ENCODE results near the gene TENM4. TPM values are rescaled to one million over a fixed set of nuclear protein-coding genes. Genes with fewer than 3 reads are reported as not detected.

TENM4 gene
- total and polyA plus RNA-seq, 2 of the 8 experiments (the other 6 are each of a cell fraction or from before 2014, with no cell fraction given): 3.5 to 7.2 TPM

GRCh38 chr11:78993802-78994430, 446.9 kb downstream of the TENM4 start:
- POLR2A ChIA-PET (ENCODE audit: partially characterized antibody): no interaction called here
- Histone ChIP-seq H2BK15ac (ENCODE audit: low read length) (no peak overlapping the region), H3K9me3 (ENCODE audit: insufficient read depth in 2 of 2, low read depth in 1 of 2, low read length in 1 of 2) (no peaks in the 10 kb centered on the region), H2BK5ac (ENCODE audit: low read depth, low read length) (no peak overlapping the region), H3K14ac (ENCODE audit: insufficient read length) (no peak overlapping the region), H3K79me2 (ENCODE audit: control insufficient read depth in 1 of 2, insufficient read depth in 2 of 2, low read length in 2 of 2) (no peaks in the 10 kb centered on the region), H2BK12ac (ENCODE audit: low read depth, low read length) (no peak overlapping the region), H3K36me3 (ENCODE audit: control insufficient read depth in 2 of 4, insufficient read depth in 4 of 4, low read length in 3 of 4) (no peaks in the 10 kb centered on the region), H4K20me1 (replicated peaks in 1 of 2; ENCODE audit: control insufficient read depth in 1 of 2, insufficient read depth in 2 of 2, low read length in 2 of 2) (no peaks in the 10 kb centered on the region), H3K4me2 (ENCODE audit: insufficient read depth in 1 of 2, low read depth in 2 of 2, low read length in 2 of 2) (no peak overlapping the region), H3K4me1 (replicated peaks in 1 of 4; ENCODE audit: control insufficient read depth in 3 of 4, insufficient read depth in 4 of 4, low read length in 3 of 4) (peaks cover 0 to 3% (median 0%) of the 10 kb centered on the region in 4 experiments; a peak in 2 of 7 replicates), H4K8ac (ENCODE audit: extremely low read depth, insufficient read depth, low read length) (no peak overlapping the region), H3K23ac (ENCODE audit: insufficient read length) (no peak overlapping the region), H3K4me3 (ENCODE audit: extremely low read depth in 1 of 4, insufficient read depth in 2 of 4, low read depth in 3 of 4, low read length in 4 of 4) (no peak overlapping the region), H3K9ac (replicated peaks in 1 of 4; ENCODE audit: extremely low read depth in 1 of 4, low read depth in 3 of 4, low read length in 3 of 4) (no peak overlapping the region), H4K5ac (ENCODE audit: insufficient read length, low read depth, low read length) (no peak overlapping the region), H3K27ac (ENCODE audit: low read depth, low read length) (no peak overlapping the region), H3K79me1 (ENCODE audit: low read depth, low read length) (no peaks in the 10 kb centered on the region), H2AK5ac (ENCODE audit: low read depth, low read length) (no peak overlapping the region), H4K91ac (replicated peaks; ENCODE audit: insufficient read length, low read length) (no peak overlapping the region), H3K18ac (ENCODE audit: extremely low read depth, low read length) (no peak overlapping the region), H2BK20ac (ENCODE audit: low read length) (no peak overlapping the region), H2AFZ (ENCODE audit: low read length) (no peak overlapping the region), H3K23me2 (ENCODE audit: low read depth, low read length) (no peaks in the 10 kb centered on the region), H3K56ac (replicated peaks; ENCODE audit: insufficient read length, low read depth, low read length) (no peak overlapping the region), H3K4ac (replicated peaks; ENCODE audit: insufficient read length, low read depth, low read length) (no peak overlapping the region), H2BK120ac (replicated peaks; ENCODE audit: low read depth, low read length) (no peak overlapping the region), H3K27me3 (replicated peaks in 1 of 4; ENCODE audit: control insufficient read depth in 3 of 4, extremely low read depth in 1 of 4, insufficient read depth in 3 of 4, low read length in 3 of 4) (no peaks in the 10 kb centered on the region)
- FAIRE-seq: no peak
- no peak for DNase-seq (ENCODE audit: low read depth in 1 of 2, low spot score in 2 of 2)
- 69% methylated on average over 1 of the region's 1 CpG; no CpG with 5 or more reads in 1 of the 2 experiments for WGBS, 2 experiments (ENCODE audit: extremely low coverage in 1 of 2, insufficient coverage in 1 of 2, insufficient read length in 1 of 2, insufficient replicate concordance in 2 of 2, low coverage in 1 of 2, low lambda C conversion rate in 2 of 2, missing lambda C conversion rate in 1 of 2)
- CTCF ChIA-PET (ENCODE audit: partially characterized antibody): no interaction called here
- TF ChIP-seq SAP30 (IDR thresholded peaks at IDR 0.05; ENCODE audit: insufficient read depth, insufficient replicate concordance, low read length): no peak
